ENCODE results near the gene MYEOV. TPM values are rescaled to one million over a fixed set of nuclear protein-coding genes. Genes with fewer than 3 reads are reported as not detected.

The MYEOV gene
- total RNA-seq, 1 donor from 2014 or later: not detected

DNA sequence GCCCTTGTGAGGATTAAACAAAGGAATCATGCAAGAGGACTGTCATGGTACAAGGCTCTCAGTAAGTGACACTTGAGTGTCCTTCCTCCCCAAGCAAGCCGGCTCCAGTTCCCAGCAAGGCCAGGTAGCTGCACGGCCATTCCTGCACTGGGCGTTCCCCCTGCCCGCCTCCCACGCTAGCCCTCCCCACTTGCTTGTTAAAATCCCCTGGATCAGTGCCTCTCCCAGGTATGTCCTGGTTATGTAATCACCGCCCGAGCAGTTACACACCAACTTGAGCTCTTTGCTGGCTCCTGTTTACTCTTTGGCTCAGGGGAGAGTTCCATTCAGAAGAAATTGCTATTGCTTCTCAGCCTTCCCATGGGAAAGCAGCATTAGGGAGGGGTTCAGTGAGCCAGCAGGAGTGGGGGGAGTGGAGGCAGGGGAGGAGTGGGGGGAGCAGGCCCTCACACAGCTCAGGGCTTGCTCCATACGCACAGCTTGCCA is 19.4 kb upstream of the MYEOV start:
- H3K4me3 Mint-ChIP-seq (ENCODE audit: unreplicated experiment): no peak overlapping the region
- DNase-seq: no peak
- H3K36me3 Mint-ChIP-seq (ENCODE audit: unreplicated experiment): peaks cover 7% of the 10 kb centered on the region
- H3K9me3 Mint-ChIP-seq (ENCODE audit: unreplicated experiment): peaks cover 9% of the 10 kb centered on the region
- no peaks in the 10 kb centered on the region for H3K27me3 Mint-ChIP-seq (ENCODE audit: unreplicated experiment)
- TF ChIP-seq, protein P1, sequence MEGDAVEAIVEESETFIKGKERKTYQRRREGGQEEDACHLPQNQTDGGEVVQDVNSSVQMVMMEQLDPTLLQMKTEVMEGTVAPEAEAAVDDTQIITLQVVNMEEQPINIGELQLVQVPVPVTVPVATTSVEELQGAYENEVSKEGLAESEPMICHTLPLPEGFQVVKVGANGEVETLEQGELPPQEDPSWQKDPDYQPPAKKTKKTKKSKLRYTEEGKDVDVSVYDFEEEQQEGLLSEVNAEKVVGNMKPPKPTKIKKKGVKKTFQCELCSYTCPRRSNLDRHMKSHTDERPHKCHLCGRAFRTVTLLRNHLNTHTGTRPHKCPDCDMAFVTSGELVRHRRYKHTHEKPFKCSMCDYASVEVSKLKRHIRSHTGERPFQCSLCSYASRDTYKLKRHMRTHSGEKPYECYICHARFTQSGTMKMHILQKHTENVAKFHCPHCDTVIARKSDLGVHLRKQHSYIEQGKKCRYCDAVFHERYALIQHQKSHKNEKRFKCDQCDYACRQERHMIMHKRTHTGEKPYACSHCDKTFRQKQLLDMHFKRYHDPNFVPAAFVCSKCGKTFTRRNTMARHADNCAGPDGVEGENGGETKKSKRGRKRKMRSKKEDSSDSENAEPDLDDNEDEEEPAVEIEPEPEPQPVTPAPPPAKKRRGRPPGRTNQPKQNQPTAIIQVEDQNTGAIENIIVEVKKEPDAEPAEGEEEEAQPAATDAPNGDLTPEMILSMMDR (IDR thresholded peaks at IDR 0.05; ENCODE audit: partially characterized antibody, unreplicated experiment): no peak
- no peak overlapping the region for H3K27ac Mint-ChIP-seq (ENCODE audit: unreplicated experiment)
- H3K4me1 Mint-ChIP-seq (ENCODE audit: low read depth, unreplicated experiment): peaks cover 15% of the 10 kb centered on the region

DNA sequence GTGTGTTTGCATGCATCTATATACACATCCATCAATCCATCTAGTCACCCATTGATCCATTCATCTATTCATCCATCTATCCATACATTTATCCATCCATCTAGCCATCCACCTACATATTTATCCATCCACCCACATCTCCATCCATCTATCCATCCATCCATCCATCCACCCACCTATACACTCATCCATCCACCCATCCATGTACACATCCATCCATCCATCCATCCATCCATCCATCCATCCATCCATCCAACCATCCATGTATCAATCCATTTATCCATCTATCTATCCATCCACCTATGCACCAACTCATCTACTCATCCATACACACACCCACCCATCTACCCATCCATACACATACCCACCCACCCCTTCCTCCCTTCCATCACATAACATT is 18.8 kb upstream of the MYEOV start:
- peaks cover 9% of the 10 kb centered on the region for H3K9me3 Mint-ChIP-seq (ENCODE audit: unreplicated experiment)
- H3K27ac Mint-ChIP-seq (ENCODE audit: unreplicated experiment): no peak overlapping the region
- H3K27me3 Mint-ChIP-seq (ENCODE audit: unreplicated experiment): no peaks in the 10 kb centered on the region
- TF ChIP-seq, protein P1 (IDR thresholded peaks at IDR 0.05; ENCODE audit: partially characterized antibody, unreplicated experiment): no peak
- peaks cover 7% of the 10 kb centered on the region for H3K36me3 Mint-ChIP-seq (ENCODE audit: unreplicated experiment)
- H3K4me1 Mint-ChIP-seq (ENCODE audit: low read depth, unreplicated experiment): peaks cover 15% of the 10 kb centered on the region
- H3K4me3 Mint-ChIP-seq (ENCODE audit: unreplicated experiment): no peak overlapping the region
- no peak for DNase-seq

DNA sequence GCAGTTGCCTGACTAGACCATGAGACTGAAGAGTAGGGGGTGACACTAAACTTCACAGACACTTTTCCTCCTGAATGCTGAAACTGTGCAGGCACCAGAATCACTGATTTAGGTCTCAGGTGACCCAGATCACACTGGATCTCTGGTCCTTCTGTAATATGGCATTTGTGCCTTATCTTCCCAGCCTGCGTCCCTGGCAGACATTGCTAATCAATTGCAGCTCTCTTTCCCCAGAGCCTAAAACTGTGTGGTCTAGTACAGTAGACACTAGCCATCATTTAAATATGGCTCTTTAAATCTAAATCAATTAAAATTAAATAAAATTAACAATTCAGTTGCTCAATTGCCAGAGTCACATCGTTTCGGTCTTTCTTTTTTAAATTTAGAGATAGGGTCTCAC is 17.8 kb upstream of the MYEOV start:
- TF ChIP-seq, protein P1 (IDR thresholded peaks at IDR 0.05; ENCODE audit: partially characterized antibody, unreplicated experiment): no peak
- no peak for DNase-seq
- Mint-ChIP-seq H3K27ac (ENCODE audit: unreplicated experiment) (no peak overlapping the region), H3K9me3 (ENCODE audit: unreplicated experiment) (peaks cover 9% of the 10 kb centered on the region), H3K4me3 (ENCODE audit: unreplicated experiment) (no peak overlapping the region), H3K36me3 (ENCODE audit: unreplicated experiment) (peaks cover 7% of the 10 kb centered on the region), H3K4me1 (ENCODE audit: low read depth, unreplicated experiment) (peaks cover 15% of the 10 kb centered on the region), H3K27me3 (ENCODE audit: unreplicated experiment) (no peaks in the 10 kb centered on the region)

DNA sequence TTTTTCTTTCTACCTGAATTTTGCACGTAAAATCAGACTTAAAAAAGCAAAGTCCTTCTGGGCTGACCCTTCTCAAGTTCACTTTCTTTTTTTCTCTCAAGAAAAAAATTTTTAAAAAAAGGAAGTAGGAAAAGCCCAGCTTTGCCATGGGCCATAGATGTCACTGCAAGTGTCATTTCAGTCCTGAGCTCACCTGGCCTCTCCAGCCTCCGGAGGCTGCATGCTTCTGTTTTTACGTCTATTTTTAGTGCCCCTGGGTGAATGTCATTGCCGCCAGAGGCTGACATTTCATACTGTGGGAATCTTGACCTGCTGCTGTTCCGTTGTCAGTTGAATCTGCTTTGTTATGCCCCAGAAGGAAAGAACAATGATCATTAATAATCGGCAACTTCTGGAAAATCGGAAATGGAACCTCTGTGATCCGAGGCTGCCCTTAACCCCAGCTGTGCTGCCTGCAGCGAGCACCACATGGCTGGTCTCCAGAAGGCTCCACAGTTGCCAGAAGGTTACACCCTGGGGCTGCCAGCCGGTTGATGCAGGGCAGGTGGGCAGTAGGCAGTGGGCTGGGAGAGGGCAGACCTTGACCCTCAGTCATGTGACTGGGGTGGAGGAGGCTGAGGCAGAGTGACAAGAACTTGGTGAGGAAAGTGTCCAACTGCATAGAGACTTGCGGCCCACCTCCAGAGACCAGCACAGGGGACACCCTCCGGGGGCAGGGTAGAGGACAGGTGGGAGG is 16.7 kb upstream of the MYEOV start:
- Mint-ChIP-seq H3K27ac (ENCODE audit: unreplicated experiment) (peak overlapping the region; percentile 31), H3K9me3 (ENCODE audit: unreplicated experiment) (peaks cover 4% of the 10 kb centered on the region), H3K4me3 (ENCODE audit: unreplicated experiment) (no peak overlapping the region), H3K27me3 (ENCODE audit: unreplicated experiment) (no peaks in the 10 kb centered on the region), H3K4me1 (ENCODE audit: low read depth, unreplicated experiment) (peaks cover 10% of the 10 kb centered on the region), H3K36me3 (ENCODE audit: unreplicated experiment) (peaks cover under 1% of the 10 kb centered on the region)
- DNase-seq: no peak
- TF ChIP-seq, protein P1 (IDR thresholded peaks at IDR 0.05; ENCODE audit: partially characterized antibody, unreplicated experiment): no peak

DNA sequence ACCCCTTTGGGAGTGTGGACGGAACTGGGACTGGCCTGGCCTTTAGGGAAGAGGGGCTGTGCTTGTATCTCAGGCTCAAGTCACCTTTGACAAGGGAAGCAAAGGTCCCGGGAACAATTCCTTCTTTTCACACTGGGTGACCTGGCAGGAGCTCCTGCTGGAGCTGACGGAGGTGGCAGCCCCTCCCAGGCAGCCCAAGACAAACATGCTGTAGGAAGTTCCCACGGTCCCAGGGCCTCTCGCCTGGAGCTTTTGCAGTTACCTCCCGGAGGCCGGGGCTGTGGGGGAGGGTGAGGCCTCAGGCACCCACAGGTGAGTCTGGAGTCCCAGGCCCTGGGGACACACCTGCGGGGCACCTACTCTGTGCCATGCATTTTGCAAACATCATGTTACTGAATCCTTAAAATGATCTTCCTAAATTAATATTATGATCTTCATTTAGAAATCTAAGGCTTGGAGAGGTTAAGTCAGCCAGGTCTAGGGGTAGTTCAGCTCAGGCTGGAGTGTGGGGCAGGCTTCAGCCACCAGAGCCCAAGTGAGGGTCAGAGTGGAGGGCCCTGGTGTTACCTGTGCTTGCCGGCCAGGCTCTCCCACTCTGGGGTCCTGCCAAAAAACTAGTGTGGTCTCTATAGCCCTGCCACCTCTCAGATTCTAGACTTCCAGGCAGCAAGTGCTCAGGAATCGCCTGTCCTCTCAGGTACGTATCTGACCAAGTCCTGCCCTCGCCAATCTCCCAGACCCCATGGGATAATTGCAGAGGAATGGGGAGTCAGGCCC is 15.7 kb upstream of the MYEOV start:
- H3K9me3 Mint-ChIP-seq (ENCODE audit: unreplicated experiment): peaks cover 4% of the 10 kb centered on the region
- TF ChIP-seq, protein P1 (IDR thresholded peaks at IDR 0.05; ENCODE audit: partially characterized antibody, unreplicated experiment): no peak
- no peak for DNase-seq
- H3K36me3 Mint-ChIP-seq (ENCODE audit: unreplicated experiment): no peaks in the 10 kb centered on the region
- peaks cover 10% of the 10 kb centered on the region for H3K4me1 Mint-ChIP-seq (ENCODE audit: low read depth, unreplicated experiment)
- no peak overlapping the region for H3K27ac Mint-ChIP-seq (ENCODE audit: unreplicated experiment)
- H3K27me3 Mint-ChIP-seq (ENCODE audit: unreplicated experiment): no peaks in the 10 kb centered on the region
- H3K4me3 Mint-ChIP-seq (ENCODE audit: unreplicated experiment): no peak overlapping the region

Measured in glutamatergic neuron (in vitro differentiated cells).